CD4-positive, alpha-beta T cell treated with Interferon gamma for 1 hour (primary cell): ENCODE data around the gene FABP1.

Experiments used
- DNase-seq: peaks from one replicate; pipeline ENCODE4 v3.0.0-alpha.2; 2020

FABP1 gene

DNA sequence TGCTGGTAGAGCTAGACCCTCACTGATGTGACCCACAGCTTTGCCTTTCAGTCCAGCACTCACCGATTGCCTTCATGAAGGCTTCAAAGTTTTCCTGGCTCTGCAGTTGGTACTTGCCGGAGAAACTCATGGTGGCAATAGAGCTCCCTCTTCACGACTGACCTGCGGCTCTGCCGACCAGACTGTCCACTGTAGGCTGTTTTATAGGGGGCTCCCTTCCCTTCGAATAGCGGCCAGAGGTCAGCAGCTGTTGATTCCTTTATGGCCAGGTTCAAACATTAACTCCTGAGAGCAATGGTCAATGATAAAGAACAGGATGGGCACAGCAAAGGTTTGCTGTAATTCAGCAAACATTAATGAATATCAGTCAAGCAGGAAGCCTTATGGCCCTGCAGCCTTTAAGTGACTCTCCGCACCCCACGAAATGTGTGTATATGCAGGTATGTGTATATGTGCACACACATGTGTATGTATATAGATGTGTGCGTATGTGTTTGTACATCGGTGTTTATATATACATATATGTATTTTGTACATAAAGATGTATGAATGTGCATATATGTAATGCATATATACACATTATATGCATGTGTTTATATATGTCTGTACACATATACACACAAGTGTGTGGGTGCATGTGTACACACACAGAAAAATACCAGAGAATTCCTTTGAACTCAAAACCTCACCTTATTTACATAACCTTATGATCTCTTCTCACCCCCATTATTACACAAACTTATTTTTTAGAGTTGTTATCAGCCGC lies at the start of gene FABP1:
TSS of gene FABP1 (minus strand) at position 175 of the 766 bp plus-strand sequence. CDS start at position 130, 45 bp downstream.
- no peak for DNase-seq

DNA sequence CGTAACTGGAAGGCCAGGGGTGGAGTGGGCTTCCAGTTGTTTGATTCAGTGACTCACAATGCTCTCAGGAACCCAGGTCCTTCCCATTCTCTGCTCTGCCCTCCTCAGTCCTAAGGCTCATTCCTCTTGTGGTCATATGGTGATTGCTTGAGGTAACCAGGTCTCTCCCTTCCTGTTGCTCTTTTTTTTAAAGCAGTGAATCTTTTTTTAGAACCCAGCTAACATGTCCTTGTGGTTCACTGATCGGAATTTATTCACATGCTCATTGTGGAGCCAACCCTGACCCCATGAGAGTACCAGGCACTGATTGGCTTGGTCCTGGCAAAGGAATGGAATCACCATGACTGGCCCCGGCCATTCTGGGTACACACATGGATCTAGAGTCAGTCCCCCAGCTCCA lies 49.7 kb upstream of the FABP1 start:
- DNase-seq: no peak

DNA sequence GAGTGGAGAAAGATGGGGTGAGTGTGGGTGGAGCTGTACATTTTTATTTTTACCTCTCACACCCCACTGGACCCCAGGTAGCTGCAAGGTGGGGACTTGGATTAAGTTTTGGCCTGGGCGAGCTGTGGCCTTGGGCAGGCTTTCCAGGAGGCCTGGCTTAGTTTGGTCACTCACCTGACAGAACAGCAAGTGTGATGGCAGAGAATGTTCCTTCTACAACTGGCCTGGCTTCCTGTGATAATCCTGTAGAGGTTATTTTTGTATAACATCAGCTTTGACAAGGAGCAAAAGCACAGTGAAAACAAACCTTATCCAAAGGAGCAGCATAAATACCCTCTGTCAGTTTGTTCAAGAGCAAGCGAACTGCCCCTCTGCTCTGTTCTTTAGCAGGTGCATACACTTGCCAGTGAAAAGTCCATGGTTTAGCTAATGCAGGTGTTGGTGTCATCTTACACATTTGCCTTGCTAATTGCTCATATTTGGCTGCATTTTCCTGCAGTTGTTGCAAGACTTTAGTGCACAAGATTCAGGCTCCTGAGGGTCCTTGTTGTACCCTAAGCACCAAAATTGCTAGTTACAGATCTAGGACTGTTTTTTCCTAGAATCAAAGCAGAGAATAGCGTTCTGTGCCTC lies 48.6 kb upstream of the FABP1 start:
- no peak for DNase-seq

DNA sequence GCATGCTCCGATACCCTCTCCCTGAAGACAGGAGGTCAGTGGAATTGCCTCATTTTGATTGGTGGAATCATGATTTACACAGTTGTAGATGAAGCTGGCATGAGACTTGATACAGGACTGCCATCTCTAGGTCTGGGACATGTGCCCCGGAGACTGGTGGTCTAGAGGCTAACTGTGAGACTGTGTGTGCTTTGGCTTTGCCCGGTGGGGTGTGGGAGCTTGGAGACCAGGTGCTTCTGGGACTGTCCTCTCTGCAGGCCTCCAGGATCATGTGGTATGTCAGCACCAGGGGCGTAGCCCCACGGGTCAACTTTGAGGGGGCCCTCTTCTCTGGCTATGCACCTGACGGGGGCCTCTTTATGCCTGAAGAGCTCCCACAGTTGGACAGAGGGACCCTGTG lies 45.0 kb upstream of the FABP1 start:
- no peak for DNase-seq

DNA sequence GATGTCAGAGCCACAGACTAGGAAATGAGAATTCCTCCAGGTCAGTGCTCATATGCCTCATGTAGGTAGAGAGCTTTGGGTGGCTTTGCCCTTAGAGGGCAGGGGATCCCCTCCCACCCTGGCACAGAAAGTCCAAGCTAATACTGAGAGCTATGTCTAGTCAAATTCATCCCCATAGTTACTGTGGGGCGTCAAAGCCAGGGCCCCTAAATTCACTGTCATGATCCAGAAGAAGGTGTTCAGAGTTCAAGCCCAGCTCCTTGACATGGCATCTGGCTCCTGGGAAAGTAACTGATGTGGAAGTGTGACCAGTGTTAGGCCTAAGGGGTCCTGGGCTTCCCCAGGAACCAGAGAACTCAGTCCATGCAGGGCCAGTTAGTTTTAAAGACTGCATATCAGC lies 44.1 kb upstream of the FABP1 start:
- no peak for DNase-seq

DNA sequence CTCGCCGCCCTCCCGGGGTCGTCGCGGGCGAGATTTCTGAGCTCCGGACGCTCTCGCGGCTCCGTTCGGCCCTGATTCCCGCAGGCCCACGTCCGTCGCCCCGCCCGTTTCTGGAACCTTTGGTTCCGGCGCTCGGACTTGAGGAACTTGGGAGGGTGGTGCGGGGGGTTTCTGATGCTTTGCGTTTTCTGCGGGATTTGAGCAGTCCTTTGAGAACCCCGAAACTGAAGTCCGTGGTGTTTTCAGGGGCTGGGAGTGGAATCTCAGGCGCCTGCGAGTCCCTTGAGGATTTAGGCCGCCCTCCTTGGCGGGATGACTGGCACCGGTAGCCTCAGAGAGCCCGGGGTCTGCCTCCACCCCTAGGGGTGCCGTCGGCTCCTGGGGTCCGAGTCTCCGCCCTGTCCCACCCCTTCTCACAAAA lies 42.6 kb upstream of the FABP1 start:
- DNase-seq: no peak

DNA sequence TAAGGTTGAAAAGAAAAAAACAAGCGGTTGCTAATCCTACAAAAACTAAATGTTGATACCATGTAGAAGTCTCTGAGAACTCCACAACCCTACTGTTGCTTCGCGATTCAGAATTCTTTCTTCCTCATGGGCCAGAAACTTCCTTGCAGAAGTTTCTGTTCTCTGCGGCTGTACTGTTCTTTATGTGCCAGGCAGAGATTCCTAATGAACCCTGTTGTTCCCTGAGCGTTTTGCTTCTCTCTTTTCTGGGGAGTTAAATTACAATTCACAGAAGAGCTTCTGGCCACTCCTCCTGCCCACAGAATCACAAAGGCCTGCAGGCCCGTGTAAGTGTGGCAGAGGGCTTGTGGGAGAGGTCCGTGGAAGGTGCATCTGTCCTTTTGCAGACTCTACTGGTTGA lies 40.5 kb upstream of the FABP1 start:
- DNase-seq: no peak

DNA sequence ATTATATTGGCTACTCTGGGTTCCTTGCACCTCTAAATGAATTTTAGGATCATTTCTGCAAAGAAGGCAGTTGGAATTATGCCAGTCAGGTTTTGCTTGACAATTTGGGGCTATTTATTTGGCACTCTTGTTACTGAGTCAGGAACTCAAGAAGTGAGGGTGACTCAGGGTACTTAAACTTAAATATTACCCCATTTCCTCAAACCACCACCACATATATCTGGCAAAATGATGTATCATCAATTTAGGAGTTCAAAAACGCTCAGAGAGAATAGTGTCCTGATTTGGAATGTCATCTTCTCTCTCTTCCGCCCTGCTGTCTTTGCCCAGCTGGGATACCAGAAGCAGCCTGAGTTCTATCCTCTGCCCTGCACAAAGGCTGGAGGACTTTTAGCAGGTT lies 39.9 kb upstream of the FABP1 start:
- no peak for DNase-seq

DNA sequence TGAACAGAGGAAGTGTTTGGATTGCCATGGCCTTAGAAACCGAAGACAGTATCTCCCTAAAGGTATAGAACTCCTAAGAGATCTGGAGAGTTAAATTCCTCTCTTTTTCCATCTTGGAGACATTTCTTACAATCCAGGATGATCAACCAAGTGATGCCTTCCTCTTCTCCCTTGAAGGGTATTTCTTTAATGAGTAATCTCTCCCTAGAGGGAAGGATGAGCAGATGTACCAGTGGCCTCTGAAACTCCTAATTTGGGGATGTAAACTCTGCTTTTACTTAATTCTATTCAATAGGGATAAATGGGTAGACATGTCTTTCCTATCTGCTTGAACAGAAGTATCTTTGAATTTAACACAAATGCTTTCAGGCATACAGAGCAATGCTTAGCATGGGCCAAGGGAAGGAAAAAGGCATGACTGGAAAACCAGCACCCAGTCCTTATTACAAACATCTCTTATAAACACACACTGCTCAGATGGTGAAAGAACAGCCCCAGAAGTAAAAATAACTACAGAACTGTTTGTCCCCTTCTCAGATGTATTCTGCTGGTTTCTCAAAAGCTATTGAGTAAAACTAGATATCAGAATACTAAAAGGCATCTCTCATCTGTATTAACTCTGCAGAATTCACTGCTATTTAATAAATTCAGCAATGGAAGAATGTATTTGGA lies 37.6 kb upstream of the FABP1 start:
- DNase-seq: no peak

DNA sequence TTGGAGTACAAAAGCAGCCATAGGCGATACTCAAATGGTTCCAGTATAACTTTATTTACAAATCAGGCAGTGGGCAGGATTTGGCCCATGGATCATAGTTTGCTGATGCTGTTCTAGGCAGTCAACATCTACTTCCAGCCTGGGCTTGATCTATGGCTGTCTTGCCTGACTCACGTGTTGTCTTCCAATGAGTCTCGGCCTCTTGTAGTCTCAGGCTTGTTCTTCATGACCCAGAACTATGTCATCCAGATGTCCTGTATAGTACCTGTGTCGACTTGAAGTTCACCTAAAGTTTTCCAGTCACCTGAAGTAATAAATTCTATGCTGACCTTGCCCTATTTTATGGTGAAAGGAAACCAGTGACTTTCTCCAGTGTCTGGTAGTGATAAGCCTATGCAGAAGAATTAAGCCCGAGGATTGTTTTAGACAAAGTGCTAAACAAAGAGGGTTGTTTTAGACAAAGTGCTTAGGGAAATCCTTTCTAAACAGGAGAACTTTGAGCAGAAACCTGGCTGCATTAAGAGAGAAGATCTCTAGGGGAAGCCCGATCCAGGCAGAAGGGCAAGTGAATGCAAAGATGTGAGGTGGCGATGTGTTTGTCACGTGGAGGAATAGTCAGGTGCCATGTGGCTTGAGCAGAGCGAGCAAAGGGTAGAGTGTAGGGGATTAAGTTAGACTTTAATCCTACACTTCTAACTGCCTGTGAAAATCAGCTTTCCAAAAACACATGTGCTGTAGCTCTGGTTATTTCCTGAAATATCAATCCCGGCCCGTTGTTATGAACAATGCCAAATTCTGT lies 33.8 kb upstream of the FABP1 start:
- DNase-seq: no peak

DNA sequence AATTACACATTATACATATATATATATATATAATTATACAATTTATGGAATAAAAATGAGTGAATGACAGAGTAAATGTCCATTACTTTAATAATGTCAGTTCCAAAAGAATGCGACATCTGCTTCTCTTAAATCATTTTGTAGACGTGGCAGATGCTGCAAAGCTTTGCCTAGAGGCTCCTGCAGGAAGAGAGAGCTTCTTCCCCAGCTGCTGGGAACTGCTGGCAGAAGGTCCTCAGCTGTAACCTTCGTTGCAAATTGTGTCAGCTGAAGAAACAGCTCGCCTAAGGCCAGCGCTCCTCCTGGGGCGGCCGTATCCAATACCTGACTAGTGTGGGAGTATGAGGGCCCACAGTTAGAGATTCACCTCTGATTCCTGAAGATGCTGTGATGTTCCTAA lies 32.7 kb upstream of the FABP1 start:
- DNase-seq: no peak

DNA sequence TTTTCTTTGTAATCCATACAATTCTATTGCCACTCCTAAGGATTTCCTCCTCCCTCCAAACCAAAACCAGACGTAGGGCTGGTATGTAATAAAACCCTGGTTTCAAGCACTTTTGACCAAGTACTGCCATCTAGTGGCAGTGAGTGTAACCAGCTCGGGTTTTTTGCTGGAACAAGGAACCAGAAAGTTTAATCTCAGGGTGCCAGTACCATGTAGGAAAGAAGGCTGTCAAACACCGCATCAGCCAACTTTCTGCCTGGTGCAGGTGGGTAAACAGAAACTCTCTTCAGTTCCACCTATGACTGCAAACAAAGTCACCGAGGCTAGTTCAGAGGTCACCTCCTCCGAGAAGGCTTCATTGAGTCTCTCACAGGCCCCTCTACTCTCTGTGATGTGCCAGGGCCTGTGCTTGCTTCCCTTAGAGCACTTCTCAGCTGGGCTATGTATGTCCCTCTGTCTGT lies 32.1 kb upstream of the FABP1 start:
- peak; percentile 36 for DNase-seq

DNA sequence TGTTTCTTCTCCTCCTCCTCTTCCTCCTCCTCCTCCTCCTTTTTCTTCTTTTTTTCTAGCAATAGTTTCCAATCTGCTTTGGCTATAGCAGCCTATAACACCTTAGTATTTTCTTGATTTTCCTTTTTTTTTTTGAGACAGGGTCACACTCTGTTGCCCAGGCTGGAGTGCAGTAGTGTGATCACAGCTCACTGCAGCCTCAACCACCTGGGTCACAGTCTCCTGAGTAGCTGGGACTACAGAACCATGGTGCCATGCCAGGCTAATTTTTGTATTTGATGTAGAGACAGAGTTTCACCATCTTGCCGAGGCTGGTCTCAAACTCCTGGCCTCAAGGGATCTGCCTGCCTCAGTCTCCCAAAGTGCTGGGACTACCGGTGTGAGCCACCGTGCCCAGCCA lies 31.6 kb upstream of the FABP1 start:
- DNase-seq: no peak

DNA sequence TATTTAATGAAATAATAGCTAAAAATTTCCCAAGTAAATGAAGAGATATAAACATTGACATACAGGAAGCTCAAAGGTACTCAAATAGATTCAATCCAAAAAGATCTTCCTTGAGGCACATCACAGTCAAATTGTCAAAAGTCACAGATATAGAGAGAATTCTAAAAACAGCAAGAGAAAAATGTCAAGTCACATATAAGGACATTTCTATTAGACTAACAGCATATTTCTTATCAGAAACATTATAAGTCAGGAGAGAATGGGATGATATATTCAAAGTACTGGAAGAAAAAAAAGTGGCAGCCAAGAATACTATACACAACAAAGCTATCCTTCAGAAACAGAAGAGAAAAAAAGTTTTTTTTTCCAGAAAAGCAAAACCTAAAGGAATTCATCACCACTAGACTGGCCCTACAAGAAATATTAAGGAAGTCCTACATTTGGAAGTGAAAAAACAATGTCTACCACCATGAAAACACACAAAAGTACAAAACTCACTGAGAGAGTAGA lies 21.1 kb upstream of the FABP1 start:
- DNase-seq: no peak

DNA sequence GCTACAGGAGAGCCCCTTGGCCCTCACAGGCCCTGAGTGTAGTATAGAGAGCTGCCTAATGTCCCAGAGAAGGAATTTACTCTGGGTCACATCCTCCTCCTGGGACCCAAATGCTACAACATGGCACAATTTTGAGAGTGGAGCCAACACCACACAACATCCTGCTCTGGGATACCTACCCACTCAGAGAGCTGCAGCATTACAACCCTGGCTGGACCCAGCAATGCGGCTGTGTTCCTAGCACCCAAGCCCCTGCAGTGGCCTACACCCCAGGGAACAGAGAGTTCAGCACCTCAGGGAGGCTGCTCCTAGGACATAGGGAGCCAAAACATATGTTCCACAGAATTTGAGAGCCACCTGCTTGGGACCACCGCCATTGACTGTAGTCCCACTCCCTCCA lies 19.3 kb upstream of the FABP1 start:
- DNase-seq: no peak

DNA sequence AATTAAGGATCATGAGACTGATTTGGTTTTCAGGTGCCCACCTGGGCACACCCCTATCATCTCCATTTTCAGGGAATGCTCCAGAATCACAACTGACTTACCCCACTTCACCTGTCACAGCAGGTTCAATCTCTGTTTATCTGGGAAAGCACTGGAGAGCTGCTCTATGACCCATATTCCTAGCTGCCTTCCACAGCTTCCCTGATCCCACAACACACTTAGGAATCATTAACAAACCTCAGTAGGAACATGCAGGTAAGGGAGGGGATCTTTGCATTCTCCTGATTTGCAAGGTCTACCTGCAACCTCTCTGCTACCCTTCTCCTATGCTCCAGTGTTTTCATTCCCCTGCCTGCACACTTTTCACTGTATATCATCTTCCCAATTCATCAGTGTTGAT lies 18.7 kb upstream of the FABP1 start:
- DNase-seq: no peak

DNA sequence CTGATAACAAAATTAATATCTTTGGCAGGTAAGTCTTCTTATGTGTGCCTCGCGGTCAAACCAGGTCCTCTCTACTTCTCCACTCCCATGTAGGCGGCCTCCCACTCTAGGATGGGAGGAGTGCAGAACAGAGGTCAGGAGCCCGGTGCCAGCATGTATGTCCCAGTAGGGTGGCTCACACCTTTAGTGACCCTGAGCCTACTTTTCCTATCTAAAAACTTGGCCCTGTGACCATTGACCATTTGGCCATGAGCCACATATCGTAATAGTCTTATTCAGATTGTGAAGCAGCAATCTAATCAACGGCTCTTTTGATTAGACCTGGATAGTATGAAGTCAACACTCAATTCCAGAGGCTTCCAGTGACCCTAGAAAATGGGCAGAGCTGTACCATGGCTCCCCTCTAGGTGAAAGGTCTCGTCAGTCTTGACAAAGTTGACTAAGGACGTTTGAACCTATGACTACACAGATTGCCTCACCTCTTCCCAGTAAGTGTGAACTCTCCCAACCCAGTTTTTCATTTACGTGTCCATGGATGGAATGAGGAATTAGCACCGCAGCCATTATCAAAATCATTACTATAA lies 17.1 kb upstream of the FABP1 start:
- DNase-seq: no peak

DNA sequence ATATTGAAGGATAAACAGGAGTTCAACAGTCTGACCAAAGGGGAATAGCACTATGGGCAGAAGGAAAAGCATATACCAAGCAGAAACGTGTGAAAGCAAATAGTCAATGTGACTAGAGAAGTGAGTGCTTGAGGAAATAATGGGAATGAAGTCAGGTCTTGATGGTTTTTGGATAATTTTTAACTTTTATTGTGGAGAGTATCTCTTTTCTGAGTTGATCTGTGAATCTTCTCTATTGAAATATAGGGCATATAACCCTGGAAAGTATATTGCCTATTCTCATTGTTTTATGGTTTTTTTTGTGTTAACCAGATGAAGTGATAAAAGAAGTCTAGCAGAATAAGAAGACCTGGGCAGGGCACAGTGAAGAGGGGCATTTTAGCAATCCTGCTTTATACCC lies 16.4 kb upstream of the FABP1 start:
- no peak for DNase-seq

DNA sequence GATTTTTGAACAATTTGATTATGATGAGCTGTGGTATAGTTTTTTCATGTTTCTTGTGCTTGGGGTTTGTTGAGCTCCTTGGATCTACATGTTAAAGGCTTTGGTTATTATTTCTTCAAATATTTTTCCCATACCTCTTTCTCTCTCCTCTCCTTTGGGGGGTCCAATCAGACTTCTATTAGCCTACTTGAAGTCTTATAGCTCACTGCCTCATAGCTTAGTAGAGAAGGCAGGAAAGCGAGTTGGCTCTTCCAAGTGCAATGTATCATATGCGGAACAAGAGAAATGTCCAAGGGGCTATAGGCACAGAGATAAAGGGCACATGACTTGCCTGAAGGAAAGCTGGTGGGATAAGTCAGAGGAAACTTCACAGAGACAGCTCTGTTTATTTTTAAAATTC lies 14.1 kb upstream of the FABP1 start:
- DNase-seq: no peak

DNA sequence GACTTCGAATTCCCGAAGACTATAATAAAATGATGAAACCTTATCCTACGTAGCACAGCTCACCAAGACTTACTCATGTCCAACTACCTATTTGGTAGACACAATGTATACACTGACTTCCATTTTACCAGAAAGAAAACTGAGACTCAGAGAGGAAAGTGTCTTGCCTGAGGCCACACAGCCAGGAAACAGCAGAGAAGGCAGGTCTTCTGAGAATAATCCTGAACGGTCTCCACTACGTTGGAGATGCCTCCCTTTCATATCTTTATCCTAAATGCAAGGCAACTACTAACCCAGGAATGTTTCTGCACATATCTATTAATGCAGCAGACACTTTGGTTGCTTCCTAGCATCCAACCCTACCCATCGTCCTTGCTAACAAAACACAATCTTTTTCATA lies 11.9 kb upstream of the FABP1 start:
- DNase-seq: no peak

DNA sequence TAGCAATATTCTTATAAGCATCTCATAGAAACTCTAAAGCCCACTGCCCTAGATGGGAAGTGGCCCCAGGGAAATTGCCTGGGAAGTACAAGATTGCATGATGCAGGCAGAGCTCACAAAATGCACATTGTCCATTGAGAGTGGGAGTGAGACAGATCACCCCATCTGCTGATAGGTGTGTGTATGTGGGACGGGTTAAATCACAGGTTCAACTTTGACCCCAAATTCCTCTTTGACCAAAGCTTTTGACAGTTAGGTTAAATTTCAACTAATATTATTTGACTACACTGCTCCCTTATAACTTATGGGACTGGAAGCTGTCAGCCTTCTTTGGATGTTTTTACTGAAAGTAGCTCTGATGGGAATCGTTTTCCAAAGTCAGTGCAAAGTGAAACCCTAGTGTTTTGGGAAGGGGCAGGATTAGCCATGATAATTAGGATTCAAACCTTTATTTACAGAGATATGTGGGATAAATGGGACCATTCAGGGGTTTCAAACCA lies 11.4 kb upstream of the FABP1 start:
- DNase-seq: no peak

DNA sequence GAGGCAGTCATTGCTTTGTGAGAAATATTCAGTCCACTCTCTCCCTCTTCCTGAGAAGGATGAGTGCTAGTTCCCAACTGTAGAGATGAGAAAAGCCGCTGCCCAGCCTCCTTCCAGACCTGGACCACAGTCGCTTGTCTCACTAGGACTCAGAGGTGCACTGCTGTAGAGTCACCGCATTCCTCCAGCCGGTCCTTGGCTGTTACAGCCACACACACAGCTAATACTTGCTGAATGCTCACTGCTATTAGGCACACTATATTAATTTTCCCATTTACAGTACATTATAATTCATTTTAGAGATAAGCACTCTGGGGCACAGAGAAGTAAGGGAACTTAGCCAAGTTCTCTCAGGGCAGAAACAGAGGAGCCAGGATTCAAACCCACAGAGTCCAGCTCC lies 10.0 kb upstream of the FABP1 start:
- no peak for DNase-seq

DNA sequence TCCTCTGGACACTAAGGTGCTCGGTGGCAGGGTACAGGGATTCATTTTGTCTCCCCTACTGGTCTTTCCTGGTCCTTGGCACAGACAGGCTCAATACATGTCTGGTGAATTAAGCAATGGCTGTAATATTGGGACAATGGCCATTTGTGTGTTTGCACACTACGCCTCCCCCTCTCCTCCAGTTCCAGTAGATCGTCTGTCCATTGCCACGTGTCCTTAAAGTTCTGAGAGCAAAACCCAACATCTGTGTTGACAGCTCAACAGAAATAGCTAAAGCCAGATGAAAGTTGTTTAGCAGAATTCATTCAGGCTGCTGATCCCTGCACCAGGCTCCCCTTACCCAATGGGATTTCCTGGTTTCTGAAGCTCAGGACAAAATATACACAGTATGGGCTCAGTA lies 9.0 kb upstream of the FABP1 start:
- no peak for DNase-seq
